GM19468 (cell line): ENCODE results near the gene CCNJL.
"Not testable (repeated sequence)": the region's sequence is repeated elsewhere in the genome, so short reads cannot be mapped to it uniquely, and the experiment has no call there.

Source experiments
- ATAC-seq: cut with Tn5 transposase; IDR thresholded peaks from one replicate; pipeline ENCODE4 v1.9.1; 2021; ENCODE audit warnings: mild to moderate bottlenecking, moderate library complexity, moderate number of reproducible peaks; ENCODE audit not compliant: unreplicated experiment; ENCODE audit errors: extremely low read depth

Gene CCNJL

DNA sequence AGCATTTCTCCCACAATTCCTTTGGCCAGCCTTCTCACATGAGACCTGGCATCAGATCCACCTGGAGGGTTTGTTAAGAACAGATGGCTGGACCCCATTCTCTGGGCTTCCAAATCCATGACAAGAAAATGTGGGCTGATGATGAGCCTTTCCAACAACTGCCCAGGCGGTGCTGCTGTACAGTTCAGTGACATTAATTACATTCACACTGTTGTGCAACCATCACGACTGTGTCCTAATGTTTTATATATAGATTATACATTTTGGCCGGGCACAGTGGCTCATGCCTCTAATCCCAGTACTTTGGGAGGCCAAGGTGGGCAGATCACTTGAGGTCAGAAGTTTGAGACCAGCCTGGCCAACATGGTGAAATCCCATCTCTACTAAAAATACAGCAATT lies 22.4 kb upstream of the CCNJL start:
- ATAC-seq: not testable (repeated sequence)

DNA sequence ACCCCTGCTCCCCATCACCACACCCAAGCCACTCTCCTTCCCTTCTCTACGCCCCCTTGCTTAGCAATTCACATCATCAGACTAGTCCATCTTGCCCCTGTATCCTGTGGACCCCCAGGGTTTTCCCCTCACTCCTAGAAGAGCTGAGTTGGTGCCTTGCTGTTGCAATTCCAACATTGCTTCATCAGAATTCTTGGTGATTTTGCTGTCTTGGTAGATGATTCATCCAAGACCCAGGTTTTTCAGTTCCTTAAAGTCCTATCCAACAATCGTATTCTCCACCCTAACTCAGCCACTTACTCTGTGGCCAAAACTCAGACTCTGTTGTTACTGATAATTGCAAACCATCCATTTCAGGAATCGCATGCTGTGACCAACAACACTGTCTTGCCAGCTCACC lies 21.4 kb upstream of the CCNJL start:
- no peak for ATAC-seq

- no peak for ATAC-seq
Observed at GRCh38 chr5:160330212-160330611, 17.8 kb upstream of the CCNJL start.

DNA sequence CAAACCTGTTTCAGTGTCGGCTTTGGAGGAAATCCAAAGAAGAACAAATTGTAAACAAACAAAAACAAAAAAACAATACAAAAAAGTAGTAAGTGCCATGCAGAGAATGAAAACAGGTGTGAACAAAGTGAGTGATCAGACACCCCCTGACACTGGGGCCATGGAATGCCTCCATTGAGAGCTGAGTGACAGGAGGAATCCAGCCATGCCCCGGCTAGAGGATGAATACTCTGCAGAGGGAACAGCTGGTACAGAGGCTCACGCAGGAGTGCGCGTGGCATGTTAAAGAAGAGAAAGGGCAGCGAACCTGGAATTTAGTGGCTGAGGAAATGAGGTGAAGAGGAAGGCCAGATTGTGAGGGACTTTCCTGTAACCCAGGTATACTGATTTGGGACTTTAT lies 15.5 kb upstream of the CCNJL start:
- no peak for ATAC-seq

- no peak for ATAC-seq
Observed at GRCh38 chr5:160326981-160327380, 14.6 kb upstream of the CCNJL start.

GRCh38 chr5:160325716-160326115 lies 13.4 kb upstream of the CCNJL start:
- no peak for ATAC-seq

GRCh38 chr5:160324886-160325285 lies 12.5 kb upstream of the CCNJL start:
- no peak for ATAC-seq

DNA sequence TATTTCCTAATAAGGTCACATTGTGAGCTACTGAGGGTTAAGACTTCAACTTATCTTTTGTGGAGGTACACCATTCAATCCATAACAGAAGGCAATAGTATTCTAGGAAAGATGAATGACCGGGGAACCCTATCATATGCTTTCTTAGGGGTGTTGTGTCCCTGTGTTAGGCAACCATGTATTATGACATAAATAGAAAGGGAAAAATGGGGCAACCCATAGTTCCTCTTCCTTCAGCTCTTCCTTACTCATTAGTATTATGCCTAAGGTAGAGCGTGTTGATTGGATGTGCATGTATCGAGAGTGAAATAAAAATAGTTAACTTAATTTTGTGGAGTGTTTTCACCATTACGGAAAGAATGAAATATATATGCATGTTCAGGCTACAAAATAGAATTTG lies 6.0 kb upstream of the CCNJL start:
- no peak for ATAC-seq

DNA sequence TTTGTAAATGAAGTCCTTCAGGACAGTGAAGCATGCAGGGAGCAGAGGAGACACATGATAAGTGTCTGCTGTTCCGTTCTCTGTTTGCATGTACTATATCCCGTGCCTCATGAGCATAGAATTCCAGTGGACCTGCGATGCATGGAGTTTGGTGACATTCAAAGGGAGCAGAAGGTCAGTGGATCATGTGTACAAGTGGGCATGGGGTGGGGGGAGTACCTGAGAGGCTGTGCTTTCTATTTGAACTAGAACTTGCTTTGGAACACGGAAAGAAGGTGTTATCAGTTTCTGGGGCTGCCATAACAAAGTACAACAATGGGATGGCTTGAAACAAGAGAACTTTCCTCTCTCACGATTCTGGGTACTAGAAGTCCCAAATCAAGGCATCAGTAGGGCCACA lies 5.1 kb upstream of the CCNJL start:
- ATAC-seq: no peak

DNA sequence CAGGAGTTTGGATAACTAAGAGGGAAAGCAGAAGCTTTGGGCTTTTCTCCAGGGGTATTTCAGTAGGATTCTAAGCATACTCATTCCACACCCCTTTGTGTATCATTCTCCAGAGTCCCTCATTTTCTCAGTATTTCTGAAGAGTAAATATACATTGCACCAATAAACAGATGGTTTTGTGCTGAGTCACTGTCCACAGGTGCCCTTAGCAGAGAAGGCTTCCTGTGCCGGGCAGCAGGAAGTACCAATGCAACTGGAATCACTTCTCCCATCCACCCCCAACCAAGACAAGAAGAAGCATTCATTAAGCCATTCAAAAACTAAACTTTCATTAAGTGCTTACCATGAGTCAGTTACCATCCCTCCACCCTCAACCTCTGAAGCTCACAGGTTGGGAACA lies 3.6 kb upstream of the CCNJL start:
- ATAC-seq: no peak

GRCh38 chr5:160312960-160313727 lies 780 bp upstream of the CCNJL start:
- no peak for ATAC-seq

DNA sequence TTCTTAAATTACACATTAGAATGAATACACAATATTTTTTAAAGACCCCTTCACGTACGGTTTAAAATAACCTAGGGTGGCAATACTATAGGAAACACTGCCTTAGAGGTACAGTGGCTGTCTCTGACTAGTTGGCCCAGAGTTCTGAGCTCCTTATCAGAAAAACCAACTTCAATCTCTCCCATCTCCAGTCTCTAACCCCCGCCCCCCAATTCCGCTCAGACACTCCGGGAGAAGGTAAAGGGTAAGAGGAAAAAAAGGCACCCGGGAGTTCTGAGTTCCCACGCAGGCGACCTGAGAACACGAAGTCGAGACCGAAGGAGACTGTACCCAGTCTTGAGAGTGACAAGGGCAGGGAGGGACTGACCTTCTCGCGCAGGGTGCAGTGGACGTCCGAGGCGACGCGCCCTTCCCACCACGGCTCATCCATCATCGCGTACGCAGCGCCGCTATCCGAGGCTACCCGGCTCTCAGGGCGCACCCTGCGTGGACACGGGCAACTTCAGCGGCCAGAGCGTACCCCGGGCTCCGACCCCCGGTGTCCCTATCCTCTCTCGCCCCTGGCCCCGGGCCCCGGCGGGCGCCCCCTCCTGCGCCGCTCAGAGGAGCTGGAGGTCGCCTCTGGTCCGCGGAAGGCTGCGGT lies 752 bp downstream of the CCNJL start:
- no peak for ATAC-seq

GRCh38 chr5:160310552-160311295 lies 1.6 kb downstream of the CCNJL start:
- ATAC-seq: no peak

DNA sequence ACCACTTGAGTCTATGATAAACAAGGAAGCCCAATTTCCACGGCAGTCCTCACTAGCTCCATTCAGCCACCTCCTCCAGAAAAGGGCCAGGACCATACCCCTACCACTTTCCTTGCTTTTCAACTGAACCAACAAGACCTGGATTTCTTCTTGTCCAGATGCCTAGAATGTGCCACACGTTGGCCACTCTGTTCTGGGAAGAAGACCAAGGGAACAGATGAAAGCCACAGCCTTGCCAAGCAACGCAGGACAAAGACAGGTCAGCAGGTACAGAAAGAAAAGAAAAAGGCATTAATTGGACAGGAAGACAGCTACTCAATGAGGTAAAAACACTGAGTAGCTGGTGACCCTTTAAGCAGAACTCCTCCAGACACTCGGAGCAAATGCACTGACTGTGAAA lies 2.2 kb downstream of the CCNJL start:
- ATAC-seq: no peak

DNA sequence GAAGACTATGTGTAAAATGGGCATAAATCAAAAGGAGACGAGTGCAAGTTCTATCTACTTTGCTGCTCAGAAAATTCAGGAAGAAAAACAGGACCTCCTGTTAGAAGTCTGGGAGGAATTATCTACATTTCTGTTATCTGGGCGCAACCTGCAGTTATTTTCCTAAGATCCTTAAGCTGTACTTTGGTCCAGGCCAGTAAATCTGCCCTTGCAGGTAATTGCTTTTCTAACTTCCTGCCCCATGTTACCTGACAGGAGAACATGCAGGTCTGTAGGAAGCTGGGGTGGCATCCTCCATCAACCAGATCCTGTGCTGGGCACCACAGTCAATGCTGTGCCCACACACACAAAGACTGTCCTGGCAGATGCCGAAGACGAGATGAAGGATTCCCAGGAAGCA lies 5.7 kb downstream of the CCNJL start:
- no peak for ATAC-seq

DNA sequence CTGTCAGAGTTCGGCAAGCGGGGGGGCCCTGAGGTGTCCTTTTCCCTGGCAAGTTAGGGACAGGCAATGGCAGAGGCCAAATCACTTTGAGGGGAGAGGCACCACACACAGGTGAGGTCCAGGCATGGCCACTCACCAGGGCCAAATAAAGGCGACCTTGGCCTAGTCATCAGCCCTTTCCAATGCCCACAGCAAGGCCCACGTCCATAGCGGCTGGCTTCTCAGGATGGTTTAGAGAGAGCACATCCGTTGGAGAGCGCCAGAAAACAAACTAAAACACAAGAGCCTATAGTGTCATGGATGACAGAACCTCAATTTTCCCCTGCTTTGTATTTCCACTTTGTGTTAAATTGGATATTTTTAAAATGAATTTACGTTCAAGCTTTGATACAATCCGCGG lies 7.0 kb downstream of the CCNJL start:
- ATAC-seq: no peak

GRCh38 chr5:160303690-160304089 lies 8.7 kb downstream of the CCNJL start:
- no peak for ATAC-seq

GRCh38 chr5:160298189-160298588 lies 14.2 kb downstream of the CCNJL start:
- no peak for ATAC-seq

DNA sequence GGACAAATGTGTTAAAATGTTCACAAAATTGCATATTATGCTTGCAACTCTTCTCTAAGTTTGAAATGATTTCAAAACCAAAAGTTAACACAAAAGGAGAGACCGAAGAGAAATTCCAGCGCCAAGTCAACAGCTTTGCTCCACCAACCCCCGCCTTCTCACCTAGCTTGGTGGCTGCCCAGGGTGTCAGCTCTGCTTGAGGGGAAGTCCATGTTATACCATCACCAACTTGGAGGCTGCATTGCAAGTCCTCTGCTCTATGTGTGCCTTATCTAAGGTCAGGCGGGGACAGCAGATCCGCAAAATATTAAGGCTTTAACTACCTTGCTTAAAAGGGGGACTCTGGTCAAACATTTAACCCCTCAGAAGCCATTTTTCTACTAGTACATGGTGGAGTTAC lies 14.6 kb downstream of the CCNJL start:
- ATAC-seq: no peak

DNA sequence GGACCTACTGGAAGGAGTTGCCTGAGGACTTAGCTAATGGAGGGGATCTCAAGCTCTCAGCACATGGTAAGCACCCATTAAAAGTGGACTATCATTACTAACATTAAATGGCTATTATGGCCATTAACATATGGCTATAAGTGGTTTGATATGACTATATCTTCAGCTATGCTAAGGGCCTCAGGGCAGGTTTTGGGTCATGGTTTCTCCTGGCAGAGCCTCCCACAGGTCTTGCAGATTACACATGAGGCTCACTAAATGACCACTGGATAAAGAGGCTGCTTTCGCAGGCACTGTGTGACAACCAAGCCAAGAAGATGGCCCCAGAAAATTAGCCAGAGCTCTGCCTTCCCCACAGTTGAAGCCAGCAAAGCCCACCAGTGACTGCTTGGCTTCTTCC lies 15.4 kb downstream of the CCNJL start:
- ATAC-seq: no peak

DNA sequence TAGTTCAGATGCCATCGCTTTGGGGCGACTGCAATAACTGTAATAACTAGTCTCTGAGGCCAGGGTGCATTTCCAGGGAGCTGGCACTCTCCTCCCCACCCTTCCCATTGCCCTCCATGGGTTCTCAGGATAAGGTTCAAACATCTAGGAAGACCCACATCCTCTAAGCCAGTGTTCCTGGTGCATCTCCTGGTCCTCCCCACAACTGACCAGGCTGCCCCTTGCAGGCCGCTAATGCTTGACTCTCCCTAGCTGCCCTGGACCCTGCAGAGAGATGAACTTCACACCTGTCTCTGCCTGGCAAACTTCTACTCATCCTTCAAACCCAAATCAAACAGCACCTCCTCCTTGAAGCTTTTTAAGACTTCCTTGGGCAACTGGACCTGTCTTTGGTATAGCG lies 15.9 kb downstream of the CCNJL start:
- no peak for ATAC-seq
